PC-3 (cell line): ENCODE results near the gene OSBPL2.

ENCODE experiments used
- CTCF ChIP-seq: fragments of 300-600 bp; sonication (generic); conservative IDR thresholded peaks from 2 replicates; pipeline ENCODE4 v1.5.1; 2017; ENCODE audit warnings: antibody characterized with exemption, low read depth, mild to moderate bottlenecking, low read length
- EZH2 ChIP-seq: fragments of 300-600 bp; sonication (generic); IDR thresholded peaks from one replicate; pipeline ENCODE4 v1.6.1; 2017; ENCODE audit warnings: antibody characterized with exemption, mild to moderate bottlenecking, low read length; ENCODE audit not compliant: unreplicated experiment
- EZH2phosphoT487 ChIP-seq: fragments of 300-600 bp; sonication (generic); IDR thresholded peaks from 2 replicates; pipeline ENCODE4 v1.6.1; 2018; ENCODE audit warnings: mild to moderate bottlenecking, antibody characterized with exemption, low read length, borderline replicate concordance

DNA sequence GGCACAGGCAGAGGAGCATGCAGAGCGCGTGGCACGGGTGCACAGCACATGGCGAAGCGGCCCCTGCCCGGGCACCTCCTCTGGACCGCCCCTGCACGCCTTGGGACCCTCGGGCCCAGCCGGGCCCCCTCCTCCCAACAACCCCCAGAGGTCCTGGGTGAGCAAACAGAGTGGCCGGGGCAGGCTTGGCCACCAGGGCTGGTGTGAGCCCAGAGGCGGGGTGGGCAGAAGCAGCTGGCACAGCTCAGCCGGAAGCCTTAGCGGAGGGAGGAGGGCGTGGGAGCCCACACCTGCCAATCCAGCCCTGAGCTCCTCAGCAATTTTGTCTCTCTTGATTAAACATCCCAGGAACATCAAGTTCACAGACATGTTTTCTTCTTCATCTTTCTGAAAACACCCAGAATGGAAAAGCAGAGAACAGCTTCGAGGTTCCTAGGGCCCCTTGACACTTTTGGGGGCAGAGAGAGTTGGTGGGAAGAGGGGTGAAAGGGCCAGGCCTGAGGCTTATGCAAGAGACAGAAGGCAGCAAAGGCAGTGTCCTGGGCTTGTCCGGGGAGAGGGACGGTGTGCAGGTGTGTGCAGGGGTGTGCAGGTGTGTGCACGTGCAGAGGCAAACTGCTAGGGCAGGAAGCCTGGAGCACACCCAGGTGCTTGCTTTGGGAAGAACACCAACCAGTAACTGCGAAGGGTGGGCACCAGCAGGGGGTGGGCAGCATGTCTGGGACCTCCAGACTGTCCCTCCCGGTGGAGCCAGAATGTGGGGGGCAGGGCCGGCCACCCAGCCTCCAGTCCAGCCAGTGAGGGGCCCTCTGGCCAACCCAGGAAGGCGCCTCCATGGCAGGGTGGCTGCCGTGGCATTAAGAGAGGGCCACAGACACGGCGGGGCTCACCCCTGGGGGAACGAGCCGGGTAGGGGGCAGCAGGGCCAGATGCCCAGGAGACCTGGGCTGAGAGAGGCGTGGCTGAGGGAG lies 23.0 kb upstream of the OSBPL2 start:
- TF ChIP-seq CTCF (no peak), EZH2 (no peak), EZH2phosphoT487 (no peak)
